ENCODE measurements around the gene EML6. TPM values are rescaled to one million over a fixed set of nuclear protein-coding genes. Genes with fewer than 3 reads are reported as not detected.

Gene EML6
- total RNA-seq, 1 experiment from 2014 or later = 6.6 TPM

DNA sequence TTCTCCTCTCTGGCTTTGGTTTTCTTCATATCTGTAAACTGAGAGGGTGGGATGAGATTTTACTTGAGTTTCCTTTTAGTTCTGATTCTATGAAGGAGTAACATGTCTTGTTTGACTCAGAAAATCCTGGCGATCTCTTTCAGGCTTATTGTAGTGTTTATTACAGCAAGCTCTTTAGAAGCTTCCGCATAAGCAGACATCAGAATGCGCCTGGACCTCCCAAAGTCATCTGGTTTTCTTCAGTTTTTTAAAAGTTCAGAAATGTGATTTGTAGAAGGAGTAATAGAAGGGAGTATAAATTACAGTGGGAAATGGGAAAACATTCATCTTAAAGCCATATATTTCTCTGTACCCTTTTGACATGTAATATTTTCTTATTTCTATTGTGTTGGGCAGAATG, 68.4 kb downstream of the EML6 start (continued):
- TF ChIP-seq POLR2AphosphoS5 (IDR thresholded peaks at IDR 0.05; ENCODE audit: low read depth, low read length) (no peak), CTCF (IDR thresholded peaks at IDR 0.05 in 2 of 3, conservative IDR thresholded peaks at IDR 0.05 in 1 of 3; ENCODE audit: borderline replicate concordance in 1 of 3, insufficient read depth in 1 of 3, low read depth in 2 of 3, low read length in 2 of 3) (no peak), JUND (IDR thresholded peaks at IDR 0.05) (no peak), SRF (IDR thresholded peaks at IDR 0.05; ENCODE audit: low read depth) (no peak), ATF3 (IDR thresholded peaks at IDR 0.05) (no peak), YY1 (IDR thresholded peaks at IDR 0.05; ENCODE audit: extremely low read depth, insufficient replicate concordance, low read depth, low read length) (no peak), EGR1 (IDR thresholded peaks at IDR 0.05; ENCODE audit: low read depth) (no peak), ZNF274 (IDR thresholded peaks at IDR 0.05; ENCODE audit: low read depth, low read length) (no peak)

GRCh38 chr2:54797307-54797706, 73.8 kb downstream of the EML6 start:
- RAD21 ChIA-PET (ENCODE audit: low non-redundant PET in 1 of 2, low total read pairs in 2 of 2, uncharacterized antibody in 2 of 2, unreplicated experiment in 2 of 2) = no interaction called here
- intact Hi-C loops (cut with micrococcal nuclease) = no loop called here
- H4K20me1 ChIP-seq (ENCODE audit: insufficient read depth) = no peaks in the 10 kb centered on the region
- no peak overlapping the region for H3K9ac ChIP-seq (ENCODE audit: low read length)
- no peaks in the 10 kb centered on the region for H3K36me3 ChIP-seq (ENCODE audit: control insufficient read depth in 1 of 2, insufficient read depth in 2 of 2, low read length in 2 of 2)
- no peak overlapping the region for H3K27ac ChIP-seq (ENCODE audit: low read depth, low read length)
- no peaks in the 10 kb centered on the region for H3K4me1 ChIP-seq (ENCODE audit: control insufficient read depth in 1 of 2, insufficient read depth in 2 of 2, low read length in 2 of 2)
- H3K27me3 ChIP-seq (ENCODE audit: insufficient read depth, low read length) = no peaks in the 10 kb centered on the region
- H3K9me3 ChIP-seq (ENCODE audit: control insufficient read depth in 1 of 2, insufficient read depth in 1 of 2, low read depth in 1 of 2, low read length in 2 of 2) = no peaks in the 10 kb centered on the region
- H3K4me2 ChIP-seq (ENCODE audit: low read length) = no peak overlapping the region
- H3K4me3 ChIP-seq (replicated peaks in 1 of 2; ENCODE audit: low read depth in 1 of 2, low read length in 2 of 2) = no peak overlapping the region
- no peak for DNase-seq (ENCODE audit: low read depth, low spot score)
- no peaks in the 10 kb centered on the region for H3K79me2 ChIP-seq (ENCODE audit: insufficient read depth, low read length)
- no peak for ATAC-seq
- CTCF ChIA-PET = no interaction called here
- no peak overlapping the region for H2AFZ ChIP-seq (ENCODE audit: low read depth, low read length, poor library complexity, severe bottlenecking)
- no TSS peak for BruUV-seq (replicated peaks)
- no peaks in the 10 kb centered on the region for H3K9me2 ChIP-seq (ENCODE audit: insufficient read depth)
- TF ChIP-seq RAD21 (IDR thresholded peaks at IDR 0.05; ENCODE audit: low read depth) (no peak), REST (IDR thresholded peaks at IDR 0.05; ENCODE audit: low read depth) (no peak), JUND (IDR thresholded peaks at IDR 0.05) (no peak), SRF (IDR thresholded peaks at IDR 0.05; ENCODE audit: low read depth) (no peak), ZFX (IDR thresholded peaks at IDR 0.05) (no peak), CTCF (IDR thresholded peaks at IDR 0.05 in 2 of 3, conservative IDR thresholded peaks at IDR 0.05 in 1 of 3; ENCODE audit: borderline replicate concordance in 1 of 3, insufficient read depth in 1 of 3, low read depth in 2 of 3, low read length in 2 of 3) (no peak), POLR2A (IDR thresholded peaks at IDR 0.05; ENCODE audit: borderline replicate concordance, extremely low read depth, insufficient read depth, insufficient read length) (no peak), ZNF274 (IDR thresholded peaks at IDR 0.05; ENCODE audit: low read depth, low read length) (no peak)
- TF ChIP-seq, protein P1, sequence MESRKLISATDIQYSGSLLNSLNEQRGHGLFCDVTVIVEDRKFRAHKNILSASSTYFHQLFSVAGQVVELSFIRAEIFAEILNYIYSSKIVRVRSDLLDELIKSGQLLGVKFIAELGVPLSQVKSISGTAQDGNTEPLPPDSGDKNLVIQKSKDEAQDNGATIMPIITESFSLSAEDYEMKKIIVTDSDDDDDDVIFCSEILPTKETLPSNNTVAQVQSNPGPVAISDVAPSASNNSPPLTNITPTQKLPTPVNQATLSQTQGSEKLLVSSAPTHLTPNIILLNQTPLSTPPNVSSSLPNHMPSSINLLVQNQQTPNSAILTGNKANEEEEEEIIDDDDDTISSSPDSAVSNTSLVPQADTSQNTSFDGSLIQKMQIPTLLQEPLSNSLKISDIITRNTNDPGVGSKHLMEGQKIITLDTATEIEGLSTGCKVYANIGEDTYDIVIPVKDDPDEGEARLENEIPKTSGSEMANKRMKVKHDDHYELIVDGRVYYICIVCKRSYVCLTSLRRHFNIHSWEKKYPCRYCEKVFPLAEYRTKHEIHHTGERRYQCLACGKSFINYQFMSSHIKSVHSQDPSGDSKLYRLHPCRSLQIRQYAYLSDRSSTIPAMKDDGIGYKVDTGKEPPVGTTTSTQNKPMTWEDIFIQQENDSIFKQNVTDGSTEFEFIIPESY (IDR thresholded peaks at IDR 0.05; ENCODE audit: extremely low read depth, insufficient replicate concordance, low read length) = no peak
- POLR2A ChIA-PET = no interaction called here

Data from HCT116 (cell line).